DMS153 treated with DMSO at 0.1 percent for 48 hours (cell line): ENCODE data around the gene PHC1.
A peak's percentile ranks its signal among the peaks of the same experiment; 100 is the strongest.

Source experiments
- DNase-seq: peaks from one replicate; lab custom pipeline; 2025; ENCODE audit not compliant: unreplicated experiment; lab: John Stamatoyannopoulos, UW

PHC1 gene

DNA sequence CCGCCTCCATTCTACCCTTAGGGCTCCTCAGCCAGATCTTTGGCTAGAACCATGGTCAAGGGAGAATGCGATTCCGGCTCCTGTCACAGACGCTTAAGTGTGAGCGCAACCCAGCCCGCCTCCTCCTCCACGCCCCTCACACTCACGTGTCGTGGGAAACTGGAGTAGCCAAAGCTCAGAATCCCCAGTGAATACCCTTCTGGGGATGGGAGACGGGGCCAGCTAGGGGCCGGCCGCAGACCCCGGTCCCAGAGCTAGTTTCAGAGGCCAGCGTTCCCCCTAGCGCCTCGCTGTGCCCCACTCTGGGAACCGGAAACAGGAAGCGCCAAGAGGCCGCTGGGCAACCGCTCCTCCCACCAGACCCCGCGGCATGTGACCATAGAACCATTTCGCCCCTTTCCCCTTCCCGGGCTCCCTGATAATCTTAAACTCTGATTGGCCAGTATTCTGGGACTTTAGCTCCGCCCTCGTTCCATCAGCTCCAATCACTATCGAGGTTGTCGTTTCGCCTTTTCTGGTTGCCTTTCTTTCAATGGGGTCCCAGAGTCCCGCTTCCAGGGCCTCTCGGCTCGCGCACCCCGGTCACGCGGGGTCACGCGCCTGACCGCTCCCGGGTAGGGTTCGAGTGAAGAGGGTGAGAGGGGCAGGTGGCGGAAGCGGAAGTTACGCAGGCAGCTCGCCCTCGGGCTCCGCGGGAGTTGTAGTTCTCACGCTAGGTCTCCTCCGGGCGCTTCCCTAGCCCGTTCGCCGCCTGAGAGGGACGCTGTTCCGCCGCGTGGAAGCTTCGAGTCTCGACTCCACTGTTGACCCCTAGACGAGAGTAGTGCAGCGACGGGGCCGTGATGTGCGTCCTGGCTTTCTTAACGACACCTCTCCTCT is 35.3 kb downstream of the PHC1 start, which contains the start of gene M6PR:
TSS of gene M6PR (minus strand) at position 304 of the 879 bp plus-strand sequence. CDS start 3,241 bp downstream, outside the sequence.
- peak; percentile 96 for DNase-seq

- no peak for DNase-seq
These were observed 35.9 kb downstream of the PHC1 start for GRCh38 chr12:8950221-8950527.

DNA sequence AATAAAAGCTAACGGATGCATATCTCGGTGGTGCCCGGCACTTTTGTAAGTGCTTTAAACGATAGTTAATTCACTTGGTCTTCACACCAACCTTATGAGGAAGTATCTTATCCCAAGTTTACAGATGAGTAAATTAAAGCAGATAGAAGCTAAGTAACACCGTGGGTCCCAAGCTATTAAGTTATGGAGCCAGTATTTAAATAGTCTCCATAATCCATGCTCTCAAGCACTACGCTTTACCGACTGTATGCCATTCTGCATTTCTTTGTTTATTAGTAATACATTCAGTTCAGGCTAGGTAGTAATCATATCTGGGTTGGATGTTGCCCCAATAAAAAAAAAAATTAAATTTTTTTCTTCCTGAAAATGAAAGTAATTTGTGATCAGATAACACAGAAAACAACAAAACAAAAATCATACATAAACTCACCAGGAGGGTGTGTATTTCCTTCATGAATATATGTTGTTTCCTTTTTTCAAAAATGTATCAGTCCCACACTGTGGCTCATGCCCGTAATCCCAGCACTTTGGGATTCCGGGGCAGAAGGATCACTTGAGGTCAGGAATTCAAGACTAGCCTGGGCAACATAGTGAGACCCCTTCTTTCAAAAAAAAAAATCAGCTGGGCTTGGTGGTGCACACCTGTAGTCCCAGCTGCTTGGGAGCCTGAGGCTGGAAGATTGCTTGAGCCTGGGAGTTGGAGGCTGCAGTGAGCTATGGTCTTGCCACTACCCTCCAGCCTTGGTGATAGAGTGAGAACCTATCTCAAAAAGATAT is 36.6 kb downstream of the PHC1 start:
- no peak for DNase-seq

DNA sequence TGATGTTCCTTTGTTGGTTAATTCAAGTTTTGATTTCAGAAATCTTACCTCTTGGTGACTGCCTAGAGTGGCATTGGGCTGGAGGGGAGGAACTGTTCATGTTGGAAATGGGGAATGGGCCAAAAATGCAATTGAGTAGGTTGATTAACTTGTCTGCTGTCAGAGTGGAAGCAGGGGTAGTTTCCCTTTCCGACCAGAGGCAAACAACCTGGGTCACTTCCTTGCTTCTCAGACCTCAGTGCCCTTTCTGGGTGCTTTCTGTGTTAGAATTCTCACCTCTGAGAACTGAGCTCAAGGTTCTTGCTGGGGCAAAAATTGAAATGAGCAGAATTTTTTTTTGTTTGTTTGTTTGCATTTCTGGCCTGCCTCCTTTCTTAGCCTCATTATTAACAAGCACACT is 37.4 kb downstream of the PHC1 start:
- no peak for DNase-seq

- no peak for DNase-seq
These were observed 39.6 kb downstream of the PHC1 start for GRCh38 chr12:8953773-8954402.

DNA sequence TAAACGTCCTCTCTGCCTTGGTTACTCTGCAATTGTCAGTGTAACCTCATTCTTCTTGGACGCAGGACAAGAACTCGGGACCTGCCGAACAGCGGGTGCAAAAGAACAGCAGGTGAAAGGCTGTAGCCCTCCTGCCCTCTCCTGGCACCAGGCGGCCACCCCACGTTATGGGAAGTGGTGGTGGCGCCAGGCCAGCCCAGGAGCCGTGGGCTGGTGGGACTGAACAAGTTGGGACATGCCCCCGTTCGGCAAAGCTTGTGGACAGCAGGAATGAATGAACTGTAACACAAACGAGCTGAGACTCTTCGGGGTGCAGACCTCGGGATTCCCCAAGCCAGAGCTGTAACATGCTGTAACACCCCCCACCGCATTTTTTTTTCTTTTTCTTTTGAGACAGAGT is 41.8 kb downstream of the PHC1 start:
- DNase-seq = no peak

- no peak for DNase-seq
These were observed 42.5 kb downstream of the PHC1 start for GRCh38 chr12:8956772-8957171.

GRCh38 chr12:8957561-8957960 is 43.3 kb downstream of the PHC1 start:
- DNase-seq = no peak

DNA sequence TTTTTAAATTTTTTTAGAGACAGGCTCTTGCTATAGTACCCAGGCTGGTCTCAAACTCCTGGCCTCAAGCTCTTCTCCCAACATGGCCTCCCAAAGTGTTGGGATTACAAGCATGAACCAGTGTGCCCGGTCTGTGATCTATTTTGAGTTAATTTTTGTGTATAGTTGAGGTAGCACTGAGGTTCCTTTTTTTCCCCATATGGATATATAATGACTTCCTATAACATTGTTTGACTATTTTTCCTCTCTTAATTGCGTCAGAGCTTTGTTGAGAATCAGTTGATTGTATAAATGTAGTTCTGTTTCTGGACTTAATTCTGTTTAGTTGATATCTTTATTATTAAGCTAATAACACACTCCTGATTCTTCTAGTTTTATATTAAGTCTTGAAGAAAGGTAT is 43.8 kb downstream of the PHC1 start:
- DNase-seq = no peak

- DNase-seq = no peak
These were observed 45.9 kb downstream of the PHC1 start for GRCh38 chr12:8960176-8960575.

- DNase-seq = no peak
These were observed 54.5 kb downstream of the PHC1 start for GRCh38 chr12:8968761-8969160.

- no peak for DNase-seq
These were observed 55.6 kb downstream of the PHC1 start for GRCh38 chr12:8969861-8970411.

DNA sequence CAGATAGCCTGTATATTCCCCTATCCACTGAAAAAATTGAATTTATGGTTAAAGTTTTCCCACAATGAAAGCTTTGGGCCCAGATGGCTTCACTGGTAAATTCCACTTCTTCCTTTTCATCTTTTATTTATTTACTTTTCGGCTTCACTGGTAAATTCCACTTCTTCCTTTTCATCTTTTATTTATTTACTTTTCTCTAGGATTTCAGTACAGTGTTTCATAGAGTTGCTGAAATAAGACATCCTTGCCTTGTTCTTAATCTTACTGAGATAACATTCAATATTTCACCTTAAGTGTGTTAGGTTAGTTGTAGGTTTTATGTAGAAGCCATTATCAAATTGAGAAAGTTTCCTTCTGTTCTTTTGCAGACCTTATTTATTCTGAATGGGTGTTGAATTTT is 56.1 kb downstream of the PHC1 start:
- DNase-seq = no peak

GRCh38 chr12:8980137-8980536 is 65.8 kb downstream of the PHC1 start:
- DNase-seq = no peak

- DNase-seq = no peak
These were observed 71.0 kb downstream of the PHC1 start for GRCh38 chr12:8985213-8985754.

DNA sequence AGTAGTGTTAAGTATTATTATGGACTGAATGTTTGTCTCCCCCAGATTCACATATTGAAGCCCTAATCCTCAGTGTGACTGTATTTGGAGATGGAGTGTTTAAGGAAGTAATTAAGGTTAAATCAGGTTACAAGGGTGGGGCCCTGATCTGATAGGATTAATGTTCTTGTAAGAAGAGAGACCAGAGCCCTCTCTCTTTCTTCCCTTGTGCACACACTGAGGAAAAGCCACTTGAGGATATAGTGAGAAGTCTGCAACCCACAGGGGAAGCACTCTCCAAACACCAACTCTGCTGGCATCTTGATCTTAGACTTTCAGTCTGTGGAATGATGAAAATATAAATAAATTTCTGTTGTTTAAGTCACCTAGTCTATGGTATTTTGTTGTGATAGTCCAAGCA is 72.9 kb downstream of the PHC1 start:
- DNase-seq = no peak

GRCh38 chr12:8987685-8988084 is 73.4 kb downstream of the PHC1 start:
- DNase-seq = no peak

DNA sequence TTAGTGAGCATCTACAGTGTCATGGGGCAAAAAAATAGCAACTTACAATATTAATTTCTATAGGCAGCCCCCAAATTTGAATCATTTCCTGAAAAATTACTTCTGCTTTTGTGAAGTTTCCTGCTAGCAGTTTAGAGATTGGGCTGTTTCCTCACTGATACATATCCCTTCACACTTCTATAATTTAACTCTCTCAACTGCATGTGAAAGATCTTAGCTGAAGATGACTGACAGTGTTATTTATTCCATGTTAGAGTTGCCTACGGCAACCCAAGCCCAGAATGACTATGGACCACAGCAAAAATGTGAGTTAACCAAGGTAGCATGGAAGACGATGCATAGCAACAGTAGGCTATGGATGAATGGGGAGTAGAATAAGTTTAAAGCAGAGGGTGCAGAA is 75.1 kb downstream of the PHC1 start, which contains the start of gene KLRG1:
TSS of gene KLRG1 (plus strand) at position 134 of the 400 bp plus-strand sequence. CDS start at position 224, 90 bp downstream.
- DNase-seq = no peak
